HG03064 (cell line): ENCODE measurements around the gene SEC22A.

Experiments
- ATAC-seq: cut with Tn5 transposase; IDR thresholded peaks from one replicate; pipeline ENCODE4 v1.9.1; 2021; ENCODE audit warnings: low read depth; ENCODE audit not compliant: unreplicated experiment

The SEC22A gene

DNA sequence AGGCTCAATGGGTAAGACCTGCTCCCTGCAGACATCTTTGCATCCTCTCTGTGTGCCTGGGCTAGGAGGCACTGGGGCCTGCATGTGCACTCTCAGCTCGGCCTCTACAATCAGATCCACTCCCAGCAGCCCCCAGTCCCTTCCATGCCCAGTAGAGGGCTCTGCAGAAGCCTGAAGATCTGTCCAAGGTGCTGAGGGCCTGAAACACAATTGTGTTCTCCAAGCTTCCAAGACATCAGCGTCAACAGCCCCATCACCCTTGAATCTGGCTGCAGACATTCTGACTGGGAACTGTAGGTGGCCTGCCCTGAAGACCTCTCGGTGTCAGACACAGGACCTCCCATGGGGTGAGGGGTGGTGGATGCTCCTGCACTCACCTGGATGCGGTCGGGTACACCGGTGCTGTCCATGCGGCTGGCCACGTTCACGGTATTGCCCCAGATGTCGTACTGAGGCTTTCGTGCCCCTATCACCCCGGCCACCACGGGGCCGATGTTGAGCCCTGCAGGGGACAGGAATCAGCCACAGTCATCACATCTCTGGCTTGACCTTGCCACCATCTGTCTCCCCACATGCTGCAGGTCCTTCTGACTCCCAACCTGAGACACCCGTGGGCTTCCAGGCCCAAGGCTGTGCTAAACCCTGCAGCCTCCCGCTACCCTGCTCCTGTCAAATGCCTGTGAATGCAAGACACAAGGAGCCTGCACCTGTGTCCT lies 84.7 kb downstream of the SEC22A start:
- no peak for ATAC-seq

DNA sequence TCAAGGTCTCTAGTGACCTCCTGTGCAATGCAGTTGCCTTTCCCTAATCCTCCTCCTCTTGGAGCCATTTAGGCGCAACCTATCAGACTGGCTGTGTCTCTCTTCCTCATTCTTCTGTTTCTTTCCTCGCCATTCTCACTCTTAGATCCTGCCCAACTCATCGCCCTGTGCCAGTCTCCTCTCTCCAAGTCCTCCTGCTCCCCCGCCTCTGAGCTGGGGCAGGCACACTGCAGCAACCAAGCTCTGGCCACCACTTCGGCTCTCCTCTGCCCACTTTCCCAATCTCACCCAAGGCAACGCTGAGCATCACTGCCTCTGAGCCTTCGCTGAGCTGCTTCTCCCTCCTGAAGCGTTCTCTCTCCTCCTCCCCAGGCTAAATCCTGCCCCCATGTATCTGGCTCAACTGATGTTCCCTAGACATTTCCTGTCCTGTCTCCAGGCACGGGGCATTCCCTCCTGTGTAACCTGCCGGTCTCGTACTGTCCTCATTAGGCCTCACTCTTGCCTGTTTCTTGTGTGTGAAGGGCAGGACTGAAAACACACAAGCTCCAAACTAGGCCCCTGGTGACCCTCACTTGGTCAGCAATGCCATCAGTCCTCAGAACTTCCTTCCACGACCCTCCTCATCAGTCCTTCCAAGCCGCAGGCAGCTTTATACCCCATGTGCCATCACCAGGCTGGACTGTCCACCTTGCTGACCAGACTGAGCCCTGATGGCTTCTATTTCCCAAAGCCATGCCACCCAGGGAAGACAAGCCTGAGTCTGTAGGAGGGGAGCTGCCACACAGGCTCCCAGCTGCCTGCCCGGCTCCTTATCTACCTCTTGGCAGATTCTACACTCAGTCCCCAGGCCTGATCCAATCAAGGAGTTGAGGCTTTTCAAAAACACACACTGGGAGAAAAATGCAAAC lies 85.6 kb downstream of the SEC22A start:
- no peak for ATAC-seq

DNA sequence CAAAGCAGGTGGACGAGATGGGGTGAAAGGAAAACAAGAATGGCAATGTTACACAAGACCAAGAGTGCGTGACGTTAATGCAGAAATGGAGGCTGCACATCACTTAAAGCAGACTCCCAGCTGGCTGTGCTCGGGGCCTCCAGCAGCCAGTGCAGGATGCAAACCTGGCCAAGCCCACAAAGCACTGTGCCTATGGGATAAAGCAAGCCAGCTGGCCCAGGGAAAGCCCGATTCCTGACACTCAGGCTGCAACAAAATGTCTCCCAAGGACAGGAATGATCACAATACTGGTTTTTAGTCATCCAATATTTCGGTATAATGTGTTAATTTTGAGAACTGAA lies 86.2 kb downstream of the SEC22A start:
- ATAC-seq, result no peak

GRCh38 chr3:123289391-123290106 lies 87.8 kb downstream of the SEC22A start:
- ATAC-seq, result no peak

DNA sequence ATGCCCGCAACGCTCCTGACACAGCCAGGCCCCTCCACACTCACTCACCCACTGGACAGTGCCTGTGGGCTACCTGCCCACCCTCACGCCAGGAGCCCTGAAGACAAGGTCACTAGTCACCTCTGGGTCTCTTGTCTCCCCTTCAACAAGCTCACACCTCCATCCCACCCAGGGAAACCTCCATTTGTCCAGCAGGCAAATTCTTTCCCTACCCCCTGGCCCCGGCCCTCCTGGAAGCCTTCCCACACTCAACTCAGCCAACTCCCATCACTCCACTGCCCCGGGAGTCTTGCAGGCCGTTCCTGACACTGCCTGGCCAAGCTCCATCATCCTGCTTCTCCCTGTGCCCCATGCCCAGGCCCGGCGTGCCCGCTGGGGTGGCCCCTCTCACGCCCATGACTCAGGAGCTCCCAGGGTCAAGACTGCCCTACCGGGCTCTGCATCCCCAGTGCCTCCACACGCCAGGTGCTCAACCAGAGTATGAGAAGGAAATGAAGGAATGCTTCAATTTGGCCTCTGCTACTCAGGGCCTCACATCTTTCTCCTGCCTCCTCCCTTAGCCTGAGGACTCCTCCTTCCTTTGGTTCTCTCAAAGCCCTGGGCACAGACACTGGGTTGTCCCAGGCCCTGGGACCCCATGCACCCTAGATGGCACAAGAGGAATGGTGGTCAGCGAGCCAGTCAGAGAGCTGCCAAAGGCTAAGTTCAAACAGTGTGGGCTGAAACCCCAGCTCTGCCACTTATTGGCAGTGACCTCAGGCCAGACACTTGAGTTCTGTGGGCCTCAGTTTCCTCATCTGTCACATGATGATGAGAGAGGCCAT lies 88.6 kb downstream of the SEC22A start:
- no peak for ATAC-seq

DNA sequence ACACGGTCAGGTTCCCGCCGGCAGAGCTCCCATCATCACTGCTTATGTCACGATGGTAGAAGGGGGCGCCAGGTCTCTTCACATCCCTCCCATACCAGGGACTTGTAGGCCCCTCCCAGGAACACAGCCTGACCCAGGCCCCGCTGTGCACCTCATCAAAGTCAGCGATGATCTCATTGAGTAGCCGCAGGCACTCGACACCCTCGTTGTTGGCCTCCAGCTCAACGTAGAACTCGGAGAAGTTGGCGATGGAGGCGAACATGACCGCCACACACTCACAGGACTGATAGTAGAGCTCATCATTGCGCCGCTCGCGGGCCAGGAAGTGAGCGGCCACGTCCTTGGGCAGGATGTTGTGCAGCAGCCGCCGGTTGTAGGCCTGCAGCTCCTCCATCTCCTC lies 89.2 kb downstream of the SEC22A start:
- ATAC-seq, result no peak

- no peak for ATAC-seq
These were observed 89.7 kb downstream of the SEC22A start for GRCh38 chr3:123291404-123291803.

- no peak for ATAC-seq
These were observed 90.9 kb downstream of the SEC22A start for GRCh38 chr3:123292321-123293310.

- ATAC-seq, result no peak
These were observed 92.7 kb downstream of the SEC22A start for GRCh38 chr3:123294296-123294938.

GRCh38 chr3:123295171-123295900 lies 93.6 kb downstream of the SEC22A start:
- ATAC-seq, result no peak

DNA sequence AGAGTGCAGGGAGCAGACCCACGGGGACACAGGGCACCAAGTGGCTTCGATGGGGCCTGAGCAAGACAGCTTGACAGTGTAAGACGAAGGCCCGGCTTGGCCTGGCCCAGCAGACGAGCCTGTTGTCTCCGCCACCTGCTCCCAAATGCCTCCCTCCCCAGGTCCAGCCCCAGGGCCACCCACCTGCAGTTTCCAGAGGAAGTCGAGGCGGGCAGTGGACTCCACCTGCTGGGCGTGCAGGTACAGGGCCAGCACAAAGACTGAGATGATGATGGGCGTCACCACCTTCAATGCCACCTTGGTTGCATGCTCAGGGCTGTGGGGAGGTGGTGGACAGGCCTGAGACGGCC lies 94.1 kb downstream of the SEC22A start:
- no peak for ATAC-seq

DNA sequence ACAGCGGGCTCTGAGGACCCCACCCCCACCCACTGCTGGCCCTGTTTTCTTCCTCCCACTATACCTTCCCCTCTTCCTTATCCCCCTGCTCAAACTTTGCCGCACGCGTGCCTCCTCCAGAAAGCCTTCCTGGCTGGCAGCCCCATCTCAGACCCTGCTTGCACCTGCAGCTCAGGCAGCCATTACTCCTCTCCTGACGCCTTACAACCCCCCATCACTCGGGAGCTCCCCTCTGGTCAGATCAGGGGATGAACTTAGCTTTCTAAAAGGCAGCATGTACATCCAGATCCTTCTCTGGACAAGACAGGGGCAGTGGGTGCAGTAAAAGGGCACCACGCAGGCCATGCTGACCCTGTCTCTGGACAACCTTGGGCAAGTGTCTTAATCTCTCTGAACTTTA lies 94.5 kb downstream of the SEC22A start:
- ATAC-seq, result no peak

- ATAC-seq, result no peak
These were observed 95.3 kb downstream of the SEC22A start for GRCh38 chr3:123296836-123297626.

DNA sequence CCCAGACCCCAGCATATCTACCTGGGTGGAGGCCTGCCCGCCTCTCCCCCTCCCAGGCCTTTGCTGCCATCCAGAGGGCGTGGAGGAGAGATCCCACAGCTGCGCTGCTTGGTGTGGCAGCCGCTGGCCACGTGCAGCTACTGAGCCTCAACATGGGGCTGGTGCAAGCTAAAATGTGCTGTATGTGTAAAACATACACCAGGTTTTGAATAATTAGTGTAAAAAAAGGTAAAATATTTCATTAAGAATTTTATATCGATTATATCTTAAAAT lies 95.8 kb downstream of the SEC22A start:
- no peak for ATAC-seq

DNA sequence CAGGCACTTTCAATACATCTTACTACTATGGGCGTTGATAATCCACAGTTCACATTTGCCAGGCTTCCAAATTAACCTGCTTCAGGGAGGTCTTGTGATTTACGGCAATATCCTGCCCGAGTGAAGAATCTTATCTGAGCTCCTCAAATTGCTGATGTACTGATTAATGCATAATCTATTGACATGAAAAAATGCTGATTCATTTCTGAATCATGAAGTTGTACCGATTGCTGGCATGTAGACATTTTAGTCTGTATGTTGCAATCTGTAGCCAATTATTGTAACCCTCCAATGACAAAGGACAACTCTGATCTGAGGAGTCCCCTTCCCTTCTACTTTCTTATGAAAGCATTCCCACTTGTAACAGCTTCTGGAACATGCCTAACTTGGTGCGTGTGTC lies 97.2 kb downstream of the SEC22A start:
- ATAC-seq, result no peak

GRCh38 chr3:123299581-123299980 lies 97.8 kb downstream of the SEC22A start:
- no peak for ATAC-seq

DNA sequence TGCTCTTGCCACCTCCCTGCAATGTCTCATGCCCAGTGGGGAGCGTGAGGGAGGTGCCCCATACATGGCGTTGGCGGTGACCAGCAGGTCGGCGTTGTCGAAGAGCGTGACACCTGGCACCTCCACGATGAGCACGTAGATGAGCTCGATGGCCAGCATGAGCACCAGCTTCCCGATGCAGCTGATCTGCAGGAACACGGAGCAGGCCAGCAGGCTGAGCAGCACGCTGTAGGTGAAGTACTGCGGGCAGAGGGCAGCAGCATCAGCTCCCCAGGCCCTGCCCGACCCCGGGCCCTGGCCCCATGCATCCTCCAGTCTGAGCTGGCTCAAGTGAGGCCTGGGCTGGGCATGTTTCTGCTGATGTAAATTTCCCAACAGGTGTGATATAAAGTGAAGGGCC lies 98.3 kb downstream of the SEC22A start:
- no peak for ATAC-seq

- ATAC-seq, result no peak
These were observed 98.8 kb downstream of the SEC22A start for GRCh38 chr3:123300583-123300982.
